ENCODE data around the gene CCDC192.
A peak's percentile ranks its signal among the peaks of the same experiment; 100 is the strongest.
"Not testable (repeated sequence)": the region's sequence is repeated elsewhere in the genome, so short reads cannot be mapped to it uniquely, and the experiment has no call there.

CCDC192 gene

DNA sequence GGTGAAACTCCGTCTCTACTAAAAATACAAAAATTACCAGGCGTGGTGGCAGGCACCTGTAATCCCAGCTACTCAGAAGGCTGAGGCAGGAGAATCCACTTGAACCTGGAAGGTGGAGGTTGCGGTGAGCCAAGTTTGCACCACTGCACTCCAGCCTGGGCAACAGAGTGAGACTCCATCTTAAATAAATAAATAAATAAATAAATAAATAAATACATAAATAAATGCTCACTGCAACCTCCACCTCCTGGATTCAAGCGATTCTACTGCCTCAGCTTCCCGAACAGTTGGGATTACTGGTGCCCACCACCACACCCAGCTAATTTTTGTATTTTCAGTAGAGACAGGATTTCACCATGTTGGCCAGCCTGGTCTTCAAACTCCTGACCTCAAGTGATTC lies 144.4 kb downstream of the CCDC192 start:
- not testable (repeated sequence) for DNase-seq (ENCODE audit: low read depth)

DNA sequence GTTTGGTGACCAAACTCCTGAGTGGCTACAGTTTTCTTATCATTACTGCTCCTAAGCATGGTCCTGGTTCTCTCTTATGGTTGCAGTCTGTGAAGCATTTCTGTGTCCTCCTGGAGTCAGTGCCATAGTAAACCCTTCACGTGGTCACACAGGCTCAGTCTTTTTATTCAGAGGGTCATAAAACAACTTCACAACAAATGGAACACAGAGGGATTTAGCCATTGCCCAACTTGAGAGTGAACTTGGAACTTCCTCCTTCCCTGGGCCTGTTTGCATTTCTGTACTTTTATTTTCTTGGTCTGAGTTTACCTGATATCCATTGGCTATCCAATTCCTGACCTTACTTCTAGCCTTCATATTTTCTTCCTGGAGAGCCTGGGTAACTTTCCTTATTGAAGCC lies 144.9 kb downstream of the CCDC192 start:
- DNase-seq (ENCODE audit: low read depth) = no peak

DNA sequence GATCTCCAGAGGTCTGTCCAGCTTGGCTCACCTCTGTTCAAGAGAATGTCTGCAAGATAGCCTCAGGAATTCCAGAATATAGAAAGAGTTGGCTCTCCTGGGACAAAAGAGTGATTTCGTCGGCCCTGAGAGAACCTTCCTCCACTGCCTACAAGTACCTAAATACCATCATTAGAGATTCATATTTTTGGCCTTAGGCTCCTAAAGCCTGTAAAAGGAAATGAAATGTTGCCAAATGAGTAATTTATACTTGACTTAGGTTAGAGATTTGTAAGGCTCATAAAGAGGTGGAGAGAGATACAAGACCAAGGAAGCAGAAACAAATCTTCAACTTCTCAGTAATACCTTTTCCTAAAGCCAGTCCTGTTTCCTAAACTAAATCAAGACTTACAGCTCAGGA lies 146.2 kb downstream of the CCDC192 start:
- DNase-seq (ENCODE audit: low read depth) = no peak

DNA sequence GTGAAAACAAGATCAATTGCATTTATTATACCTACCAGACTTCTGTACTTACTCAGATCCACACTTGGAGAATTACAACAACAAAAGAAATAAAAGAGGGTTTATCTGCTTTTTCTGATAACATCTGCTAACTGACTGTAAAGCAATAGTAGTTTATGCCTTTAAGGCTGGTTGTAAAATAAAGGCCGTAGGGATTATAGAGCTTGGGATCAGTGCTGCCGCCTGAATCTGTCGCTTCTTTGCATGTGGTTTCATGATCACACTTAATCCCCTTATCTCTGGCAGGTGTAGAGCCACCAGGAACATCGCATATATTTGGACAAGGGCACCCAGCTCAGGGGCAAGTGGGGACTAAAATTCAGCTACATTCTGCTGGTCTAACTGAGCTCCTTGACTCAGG lies 146.7 kb downstream of the CCDC192 start:
- DNase-seq (ENCODE audit: low read depth) = no peak

DNA sequence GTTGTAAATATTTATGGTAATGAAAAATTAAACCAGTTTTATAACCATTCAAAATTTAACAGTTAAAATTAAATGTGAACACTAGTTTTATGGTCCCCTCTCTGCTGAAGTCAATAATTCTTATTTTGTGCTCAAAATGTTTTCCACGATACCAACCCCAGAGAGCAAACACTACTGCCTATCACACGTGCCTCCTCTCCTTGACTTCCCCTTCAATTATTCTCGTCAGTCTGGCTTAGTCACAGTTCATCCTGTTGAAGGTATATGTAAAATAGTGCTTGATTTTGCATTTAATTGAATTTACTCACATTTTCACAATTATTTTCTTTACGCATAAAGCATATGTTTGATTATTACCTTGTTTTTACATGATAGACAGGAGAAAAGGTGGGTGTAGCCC lies 148.8 kb downstream of the CCDC192 start:
- no peak for DNase-seq (ENCODE audit: low read depth)

DNA sequence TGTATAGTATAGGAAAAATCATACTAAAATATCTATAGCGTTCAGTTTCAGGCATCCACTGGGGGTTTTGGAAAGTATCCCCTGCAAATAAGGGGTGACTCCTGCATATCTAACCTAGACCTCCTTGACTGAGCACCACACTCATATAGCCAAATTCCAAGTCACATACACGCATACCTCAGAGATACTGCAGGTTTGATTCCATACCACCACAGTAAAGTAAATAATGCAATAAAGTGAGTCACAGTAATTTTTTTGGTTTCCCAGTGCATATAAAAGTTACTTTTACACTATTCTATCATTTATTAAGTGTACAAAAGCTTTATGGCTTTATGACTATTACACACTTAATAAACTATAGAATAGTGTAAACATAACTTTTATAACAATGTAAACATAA lies 151.3 kb downstream of the CCDC192 start:
- DNase-seq (ENCODE audit: low read depth) = no peak

DNA sequence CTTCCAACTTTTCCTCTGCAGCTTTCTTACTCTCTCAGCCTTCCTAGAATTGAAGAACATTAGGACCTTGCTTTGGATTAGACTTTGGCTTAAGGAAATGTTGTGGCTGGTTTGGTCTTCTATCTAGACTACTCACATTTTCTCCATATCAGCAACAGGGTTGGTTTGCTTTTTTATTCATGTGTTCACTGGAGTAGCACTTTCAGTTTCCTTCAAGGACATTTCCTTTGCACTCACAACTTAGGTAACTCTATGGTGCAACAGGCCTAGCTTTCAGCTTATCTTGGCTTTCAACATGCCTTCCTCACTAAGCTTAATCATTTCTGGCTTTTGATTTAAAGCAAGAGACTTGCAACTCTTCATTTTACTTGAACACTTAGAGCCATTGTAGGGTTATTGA lies 153.1 kb downstream of the CCDC192 start:
- no peak for DNase-seq (ENCODE audit: low read depth)

DNA sequence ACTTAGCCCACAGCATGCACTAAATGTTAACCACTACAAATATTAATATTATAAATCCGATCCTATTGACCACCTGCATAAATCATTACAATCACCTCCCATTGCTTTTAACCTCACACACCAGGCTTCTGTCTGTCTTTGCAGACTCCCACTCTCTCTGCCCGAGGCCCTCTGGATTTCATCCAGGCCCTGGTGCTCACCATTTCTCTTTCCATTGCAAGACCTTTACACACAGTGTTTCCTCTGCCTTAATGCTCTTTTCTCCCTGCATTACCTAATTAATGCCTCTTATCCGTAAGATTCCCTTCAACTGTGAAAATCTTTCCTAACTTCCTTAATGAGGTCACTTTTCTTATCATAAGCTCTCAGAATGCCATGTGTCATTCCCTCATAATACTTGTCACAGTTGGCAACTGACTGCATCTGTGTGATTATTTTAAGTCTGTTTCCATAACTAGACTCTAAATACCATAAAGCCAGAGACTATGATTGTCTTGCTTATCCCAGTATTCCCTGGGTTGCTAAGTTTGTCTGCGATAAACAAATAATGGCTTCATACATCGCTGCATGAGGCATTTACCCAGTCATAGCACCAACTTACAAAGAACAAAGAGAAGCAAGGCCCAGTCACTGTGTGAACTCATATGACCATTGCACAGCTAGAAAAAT lies 155.1 kb downstream of the CCDC192 start:
- DNase-seq (ENCODE audit: low read depth) = no peak

DNA sequence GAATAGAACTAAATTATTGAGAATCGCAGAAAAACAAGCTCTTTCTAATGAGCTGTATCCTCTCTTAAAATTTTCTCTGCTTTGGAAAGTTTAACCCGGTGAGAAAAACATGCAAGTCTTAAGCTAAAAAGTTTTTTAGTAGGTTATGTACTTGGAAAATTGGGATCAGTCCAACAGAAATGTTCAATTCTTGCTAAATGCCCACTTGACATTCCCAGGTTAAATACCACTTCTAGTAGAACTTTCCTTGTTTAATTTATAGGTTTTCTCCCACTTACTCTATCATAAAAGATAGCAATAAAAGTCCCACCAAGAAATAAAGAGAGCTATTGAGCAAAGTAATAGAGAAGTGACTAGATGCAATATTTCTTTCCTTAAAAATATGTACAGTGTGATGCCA lies 157.1 kb downstream of the CCDC192 start:
- no peak for DNase-seq (ENCODE audit: low read depth)

DNA sequence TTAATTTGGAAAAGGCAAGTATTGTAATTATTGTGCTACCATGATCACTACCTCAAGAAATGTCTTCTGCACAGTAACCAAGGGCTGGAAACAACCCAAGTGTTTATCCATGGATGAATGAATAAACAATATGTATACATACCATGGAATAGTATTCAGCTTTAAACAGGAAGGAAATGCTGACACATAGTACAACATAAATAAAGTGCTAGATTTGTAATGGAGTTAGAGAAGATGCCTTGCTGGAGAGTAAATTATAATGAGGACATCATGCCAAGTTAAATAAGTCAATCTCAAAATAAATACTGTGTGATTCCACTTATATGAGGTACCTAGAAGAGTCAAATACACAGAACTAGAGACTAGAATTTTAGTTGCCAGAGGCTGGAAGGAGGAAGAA lies 160.0 kb downstream of the CCDC192 start:
- DNase-seq (ENCODE audit: low read depth) = no peak

DNA sequence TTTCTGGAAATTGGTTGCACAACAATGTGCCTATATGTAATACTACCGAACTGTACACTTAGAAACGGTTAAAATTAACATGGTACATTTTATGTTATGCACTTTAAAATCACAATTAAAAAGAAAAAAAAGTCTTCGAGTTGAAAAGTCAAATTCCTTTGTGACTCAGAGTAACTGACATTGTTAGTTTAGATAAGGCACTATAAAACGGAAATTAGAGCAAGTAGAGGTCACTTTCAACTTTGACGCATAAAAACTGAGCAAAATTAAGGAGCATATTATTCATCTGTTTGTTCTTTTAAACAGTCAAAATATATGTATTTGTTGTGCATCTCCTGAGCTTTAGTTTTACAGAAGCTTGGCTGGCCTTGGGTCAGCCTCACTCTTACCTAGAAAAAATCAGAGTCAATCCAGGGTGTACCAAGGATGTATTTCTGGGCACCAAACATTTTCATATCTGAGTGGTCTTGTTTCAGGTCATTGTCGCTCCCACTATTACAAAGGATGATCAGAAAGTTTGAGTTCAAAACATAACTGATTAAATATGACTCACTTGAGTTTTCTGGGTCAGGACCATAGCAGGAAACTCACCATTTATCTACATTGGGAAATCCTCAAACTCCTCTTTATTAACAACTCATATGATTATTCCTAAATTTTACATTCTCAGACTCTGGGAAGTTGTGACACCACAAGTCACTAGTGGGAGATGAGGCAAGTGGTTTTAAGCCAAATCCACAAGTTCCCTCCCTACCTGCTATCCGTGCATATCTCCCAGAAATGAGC lies 160.6 kb downstream of the CCDC192 start:
- no peak for DNase-seq (ENCODE audit: low read depth)

DNA sequence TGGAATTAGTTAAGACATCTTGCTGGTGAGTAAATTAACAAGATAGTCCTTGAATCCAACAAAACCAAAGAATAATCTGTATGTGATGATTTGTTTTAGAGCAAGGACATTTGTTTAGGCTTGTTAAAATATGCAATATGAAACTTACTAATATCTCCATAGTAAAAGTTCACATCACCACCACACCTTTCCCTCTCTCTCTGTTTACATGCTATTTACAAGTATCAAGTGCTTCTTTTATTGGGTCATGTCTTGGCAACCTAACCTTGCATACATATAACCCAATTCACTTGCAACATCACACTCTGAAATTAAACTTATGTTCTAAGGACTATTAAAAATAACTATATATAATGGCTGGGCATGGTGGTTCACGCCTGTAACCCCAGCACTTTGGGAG lies 161.3 kb downstream of the CCDC192 start:
- no peak for DNase-seq (ENCODE audit: low read depth)

DNA sequence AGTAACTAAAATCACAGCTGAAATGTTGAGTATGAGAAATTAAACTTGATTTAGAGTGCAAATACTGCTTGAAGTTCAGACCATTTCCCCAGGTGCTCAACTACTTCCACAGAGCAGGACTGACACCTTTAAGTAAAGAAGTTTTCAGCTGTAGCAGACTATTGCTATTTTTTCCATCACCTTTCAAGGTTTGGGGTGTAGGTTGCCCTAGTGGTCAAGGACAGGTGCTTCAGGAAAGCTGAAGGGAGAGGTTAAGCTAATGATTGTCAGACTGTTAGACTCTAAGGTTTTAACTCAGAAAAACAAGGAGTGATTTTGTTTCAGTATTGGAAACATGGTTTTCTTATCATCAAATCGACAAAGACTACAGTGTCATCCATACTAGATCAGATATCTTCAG lies 162.1 kb downstream of the CCDC192 start:
- no peak for DNase-seq (ENCODE audit: low read depth)

DNA sequence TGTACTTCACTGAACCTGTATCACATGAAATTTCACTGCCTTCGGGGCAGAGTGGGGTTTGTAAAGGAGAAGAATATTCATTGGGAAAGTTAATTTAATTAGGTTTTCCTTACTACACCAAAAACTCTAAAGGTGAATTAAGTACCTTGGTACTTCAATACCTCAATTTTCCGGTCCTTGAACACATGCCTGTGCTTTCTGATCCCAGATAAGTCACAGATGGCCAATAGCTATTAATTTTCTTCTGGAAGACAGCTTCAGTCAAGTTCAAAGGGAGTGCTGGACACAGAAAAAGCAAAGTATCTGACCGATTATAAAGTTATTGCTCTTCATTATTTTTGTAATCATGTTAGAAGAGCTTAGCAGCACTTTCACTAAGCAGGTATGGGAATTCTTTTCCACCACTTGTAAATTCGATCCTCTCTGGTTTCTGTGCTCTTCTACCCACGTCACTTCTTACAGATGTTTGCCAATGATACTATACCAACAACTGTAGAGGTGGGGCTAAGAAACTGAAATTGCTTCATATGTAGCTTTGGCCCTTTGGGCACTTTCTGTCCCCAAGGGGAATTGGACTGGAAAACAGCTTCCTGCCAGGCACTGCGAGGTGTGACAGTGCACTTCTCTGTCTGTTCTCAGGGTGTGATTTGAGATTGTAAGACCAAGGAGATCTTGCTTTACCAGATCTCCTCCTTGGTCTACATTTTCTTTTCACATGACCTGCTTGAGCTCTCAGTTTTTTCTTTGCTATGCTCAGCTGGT lies 164.0 kb downstream of the CCDC192 start:
- DNase-seq (ENCODE audit: low read depth) = no peak

DNA sequence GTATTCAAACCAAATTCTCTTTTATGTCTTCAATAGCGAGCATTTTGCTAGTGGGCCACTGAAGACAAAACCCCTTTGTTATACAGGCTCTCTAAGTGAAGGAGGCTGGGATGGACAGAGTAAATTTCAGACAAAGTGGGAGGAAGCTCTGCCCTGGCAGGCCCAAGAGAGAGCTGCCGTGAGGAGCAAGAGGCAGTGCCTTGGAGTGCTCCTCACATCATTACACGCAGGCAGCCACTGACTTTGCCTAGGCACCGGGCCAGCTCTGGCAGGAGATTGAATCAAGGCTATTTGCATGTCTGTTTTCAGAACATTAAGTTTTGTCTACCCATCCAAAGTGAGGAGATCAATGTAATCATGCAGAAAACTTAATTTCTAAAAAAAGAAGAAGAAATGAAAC lies 167.7 kb downstream of the CCDC192 start:
- no peak for DNase-seq (ENCODE audit: low read depth)

DNA sequence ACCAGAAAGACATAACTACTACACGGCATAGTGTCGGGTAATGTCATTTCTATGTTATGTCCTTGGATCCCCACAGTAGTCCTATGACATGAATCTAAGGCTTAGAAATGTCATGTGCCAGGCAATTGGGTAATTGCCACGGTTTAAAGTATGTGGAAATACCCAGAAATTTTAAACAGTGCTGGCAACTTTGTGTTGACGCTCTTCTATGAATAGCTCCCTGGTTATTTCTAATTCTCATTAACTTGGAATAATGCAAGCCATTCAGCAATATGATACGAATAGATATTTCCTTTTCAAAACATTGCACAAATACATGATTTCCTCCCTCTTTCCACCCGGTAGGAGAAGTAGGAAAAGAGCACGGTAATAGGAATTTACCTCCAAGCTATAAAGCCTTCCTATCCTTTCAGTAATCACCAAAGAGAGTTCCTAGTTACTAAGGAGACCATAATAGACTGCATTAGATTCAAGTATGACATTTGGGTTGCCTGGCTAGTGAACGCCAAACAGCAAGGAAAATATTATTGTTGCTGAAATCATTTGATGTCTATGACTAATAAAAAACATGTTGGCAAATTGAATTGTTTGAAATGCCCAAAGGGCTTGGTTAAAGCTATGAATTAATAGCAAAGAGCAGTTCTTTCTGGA lies 168.4 kb downstream of the CCDC192 start:
- no peak for DNase-seq (ENCODE audit: low read depth)

DNA sequence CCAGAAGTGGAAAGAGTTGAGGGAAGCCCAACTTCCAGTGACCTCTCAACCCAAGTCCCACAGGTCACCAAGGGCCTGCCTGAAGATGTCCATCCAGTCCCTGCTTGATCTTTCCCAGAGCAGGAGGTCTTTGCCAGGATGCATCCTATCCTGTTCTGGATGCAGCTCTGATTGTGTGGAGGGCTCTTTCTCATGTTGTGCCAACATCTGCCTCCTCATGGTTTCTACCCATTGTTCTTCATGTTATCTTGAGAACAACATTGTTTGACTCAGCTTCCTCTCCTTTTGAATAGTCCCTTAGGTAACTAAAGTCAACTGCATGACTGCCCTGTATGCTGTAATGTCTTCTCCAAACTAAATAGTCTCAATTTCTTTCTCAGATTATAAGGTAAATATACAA lies 169.3 kb downstream of the CCDC192 start:
- no peak for DNase-seq (ENCODE audit: low read depth)

DNA sequence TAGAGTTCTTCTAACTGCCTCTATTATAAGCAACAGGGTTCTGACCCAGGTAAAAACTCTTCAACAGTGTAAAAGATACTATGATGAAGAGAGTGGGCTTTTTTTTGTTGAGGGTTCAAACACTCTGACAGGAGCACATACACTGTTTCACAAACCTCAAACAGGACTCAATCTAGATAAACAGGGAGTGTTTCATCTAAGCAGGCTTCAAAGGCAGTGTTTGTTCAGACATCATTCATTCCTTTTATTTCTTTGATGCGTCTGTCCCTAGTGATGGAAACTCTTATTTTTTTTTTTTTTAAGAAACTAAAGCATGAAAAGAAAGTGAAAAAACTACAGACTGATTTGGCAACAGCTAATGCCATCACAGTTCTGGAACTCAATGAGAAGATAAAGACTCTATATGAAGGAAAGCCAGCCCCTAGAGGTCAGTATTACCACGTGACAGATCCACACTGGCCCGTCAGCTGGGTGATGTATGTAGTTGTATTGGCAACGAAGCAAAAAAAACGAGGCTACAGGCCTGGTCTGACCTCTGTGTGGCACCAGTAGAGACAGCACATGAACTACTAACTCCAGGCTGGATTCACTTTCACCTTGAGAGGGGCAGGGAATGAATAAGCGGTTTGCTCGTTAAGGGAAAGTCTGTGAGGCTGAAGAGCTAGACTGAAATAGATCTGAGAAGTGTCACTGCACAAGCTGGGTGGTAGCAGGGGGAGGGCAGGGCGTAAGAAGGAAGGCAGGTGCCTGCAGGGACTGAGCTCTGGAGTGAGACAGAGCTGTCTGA lies 172.2 kb downstream of the CCDC192 start:
- peak; percentile 4 for DNase-seq (ENCODE audit: low read depth)

DNA sequence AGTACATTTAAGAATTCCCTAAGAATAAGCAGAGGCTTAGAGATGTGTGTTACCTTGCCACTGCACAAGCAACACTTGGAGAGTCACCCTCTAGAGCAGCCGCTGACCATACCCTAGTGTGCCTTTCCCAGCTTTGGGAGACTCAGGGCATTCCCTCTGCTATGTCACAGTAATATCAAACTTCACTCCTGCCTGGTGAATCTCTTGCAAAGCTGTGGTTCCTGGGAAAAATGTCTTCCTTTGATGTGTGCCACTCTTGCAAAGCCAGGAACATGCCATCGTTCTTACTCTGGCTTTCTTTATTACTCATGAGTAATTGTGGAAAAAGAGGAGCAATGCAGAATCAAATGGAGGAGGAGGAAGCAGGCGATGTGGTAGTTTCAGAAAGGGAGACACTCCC lies 173.2 kb downstream of the CCDC192 start:
- no peak for DNase-seq (ENCODE audit: low read depth)

DNA sequence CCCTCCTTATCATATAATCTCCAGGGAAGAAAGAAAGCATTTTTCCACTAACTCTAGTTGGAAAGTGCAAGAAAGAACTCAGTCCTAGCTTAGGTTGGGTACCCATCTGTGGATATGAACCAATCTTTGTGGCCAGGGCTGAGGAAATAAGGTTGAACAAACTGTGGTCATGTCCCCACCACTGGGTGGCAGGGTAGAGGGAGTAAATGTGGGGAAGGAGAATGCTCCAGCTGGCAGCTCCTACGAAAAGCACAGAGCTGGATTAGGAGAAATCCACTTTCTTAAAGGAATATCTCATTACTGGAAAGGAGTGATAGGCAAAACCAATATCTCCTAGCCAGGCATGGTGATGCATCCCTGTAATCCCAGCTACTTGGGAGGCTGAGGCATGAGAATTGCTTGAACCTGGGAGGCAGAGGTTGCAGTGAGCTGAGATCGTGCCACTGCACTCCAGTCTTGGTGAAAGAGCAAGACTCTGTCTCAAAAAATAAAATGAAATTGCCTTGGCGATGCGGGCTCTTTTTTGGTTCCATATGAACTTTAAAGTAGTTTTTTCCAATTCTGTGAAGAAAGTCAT lies 175.1 kb downstream of the CCDC192 start:
- DNase-seq (ENCODE audit: low read depth) = no peak

DNA sequence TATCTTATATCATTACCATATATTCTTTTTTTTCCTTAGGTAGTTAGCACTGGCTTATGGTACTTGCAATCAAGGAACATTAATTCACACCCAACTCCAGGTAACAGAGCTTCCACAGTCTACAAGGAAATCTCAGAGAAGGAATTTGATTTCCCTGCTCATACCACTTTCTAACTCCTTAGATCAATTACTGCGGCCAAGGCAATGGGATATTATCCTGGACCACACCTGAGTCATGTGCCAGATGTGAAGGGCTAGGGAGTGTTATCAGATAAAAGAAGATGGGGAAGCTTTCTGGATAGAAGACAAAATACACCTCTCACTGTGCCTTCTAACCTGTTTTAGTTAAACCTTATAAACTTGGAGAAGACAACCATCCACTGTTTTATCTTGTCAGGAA lies 181.2 kb downstream of the CCDC192 start:
- no peak for DNase-seq (ENCODE audit: low read depth)

Measured in T follicular helper cell (primary cell).